HG03097 (cell line): Measurements from ENCODE around the gene PEAR1.

Experiments
- ATAC-seq: cut with Tn5 transposase; IDR thresholded peaks from one replicate; pipeline ENCODE4 v1.9.1; 2021; ENCODE audit not compliant: unreplicated experiment, low FRiP score

The PEAR1 gene

GRCh38 chr1:156958247-156958714 is 64.8 kb downstream of the PEAR1 start:
- ATAC-seq = no peak

GRCh38 chr1:156959414-156959813 is 65.9 kb downstream of the PEAR1 start:
- no peak for ATAC-seq

GRCh38 chr1:156959925-156960324 is 66.4 kb downstream of the PEAR1 start:
- ATAC-seq = no peak

GRCh38 chr1:156961709-156962108 is 68.2 kb downstream of the PEAR1 start:
- no peak for ATAC-seq

GRCh38 chr1:156963621-156964020 is 70.1 kb downstream of the PEAR1 start:
- no peak for ATAC-seq

- ATAC-seq = no peak
Measured at GRCh38 chr1:156964441-156964840, 70.9 kb downstream of the PEAR1 start.
